GM10248 (cell line): Measurements from ENCODE around the gene AGPAT2.

ENCODE experiments used
- CTCF ChIA-PET: fragments of 300-600 bp; sonication (Branson Sonifier 250); formaldehyde crosslinking; extraction: SDS; loops from one replicate; lab custom pipeline; 2021; ENCODE audit warnings: antibody characterized with exemption; lab: Yijun Ruan, JAX
- POLR2A ChIA-PET: fragments of 350-650 bp; sonication (Branson Sonifier 250); formaldehyde crosslinking; extraction: SDS; loops from one replicate; lab custom pipeline; 2020; ENCODE audit warnings: antibody characterized with exemption; lab: Yijun Ruan, JAX
- DNase-seq: peaks from one replicate; pipeline ENCODE4 v3.0.0; 2012; ENCODE audit errors: extremely low spot score
- TF ChIP-seq, protein P1 (sequence below): IDR thresholded peaks from 2 replicates; pipeline ENCODE4 v1.5.1; 2012; ENCODE audit warnings: mild to moderate bottlenecking, low read depth; ENCODE audit errors: extremely low read depth, missing control alignments, control extremely low read depth

Gene AGPAT2

DNA sequence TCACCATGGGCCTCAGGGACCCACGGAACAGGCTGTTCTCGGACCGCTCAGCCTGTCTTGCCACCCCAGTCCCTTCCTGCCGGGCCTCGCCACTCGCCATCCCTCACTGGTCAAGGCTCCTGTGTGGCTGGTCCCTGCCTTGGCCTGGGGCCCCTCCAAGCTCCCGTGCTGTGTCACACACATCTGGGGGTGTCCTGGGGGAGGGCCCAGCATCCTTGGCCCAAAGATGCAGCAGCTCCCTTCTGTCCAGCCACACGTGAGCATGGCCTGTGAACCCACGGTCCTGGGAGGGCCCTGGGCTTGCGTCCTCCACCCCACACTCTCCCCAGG, 25.0 kb downstream of the AGPAT2 start:
- no peak for DNase-seq
- ChIA-PET CTCF (interaction anchor here (3.2 kb wide), 1 partner anchor 10 kb away, joined by 16 read pairs; no protein-coding TSS in a partner anchor), POLR2A (no interaction called here)
- TF ChIP-seq, protein P1, sequence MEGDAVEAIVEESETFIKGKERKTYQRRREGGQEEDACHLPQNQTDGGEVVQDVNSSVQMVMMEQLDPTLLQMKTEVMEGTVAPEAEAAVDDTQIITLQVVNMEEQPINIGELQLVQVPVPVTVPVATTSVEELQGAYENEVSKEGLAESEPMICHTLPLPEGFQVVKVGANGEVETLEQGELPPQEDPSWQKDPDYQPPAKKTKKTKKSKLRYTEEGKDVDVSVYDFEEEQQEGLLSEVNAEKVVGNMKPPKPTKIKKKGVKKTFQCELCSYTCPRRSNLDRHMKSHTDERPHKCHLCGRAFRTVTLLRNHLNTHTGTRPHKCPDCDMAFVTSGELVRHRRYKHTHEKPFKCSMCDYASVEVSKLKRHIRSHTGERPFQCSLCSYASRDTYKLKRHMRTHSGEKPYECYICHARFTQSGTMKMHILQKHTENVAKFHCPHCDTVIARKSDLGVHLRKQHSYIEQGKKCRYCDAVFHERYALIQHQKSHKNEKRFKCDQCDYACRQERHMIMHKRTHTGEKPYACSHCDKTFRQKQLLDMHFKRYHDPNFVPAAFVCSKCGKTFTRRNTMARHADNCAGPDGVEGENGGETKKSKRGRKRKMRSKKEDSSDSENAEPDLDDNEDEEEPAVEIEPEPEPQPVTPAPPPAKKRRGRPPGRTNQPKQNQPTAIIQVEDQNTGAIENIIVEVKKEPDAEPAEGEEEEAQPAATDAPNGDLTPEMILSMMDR = no peak

DNA sequence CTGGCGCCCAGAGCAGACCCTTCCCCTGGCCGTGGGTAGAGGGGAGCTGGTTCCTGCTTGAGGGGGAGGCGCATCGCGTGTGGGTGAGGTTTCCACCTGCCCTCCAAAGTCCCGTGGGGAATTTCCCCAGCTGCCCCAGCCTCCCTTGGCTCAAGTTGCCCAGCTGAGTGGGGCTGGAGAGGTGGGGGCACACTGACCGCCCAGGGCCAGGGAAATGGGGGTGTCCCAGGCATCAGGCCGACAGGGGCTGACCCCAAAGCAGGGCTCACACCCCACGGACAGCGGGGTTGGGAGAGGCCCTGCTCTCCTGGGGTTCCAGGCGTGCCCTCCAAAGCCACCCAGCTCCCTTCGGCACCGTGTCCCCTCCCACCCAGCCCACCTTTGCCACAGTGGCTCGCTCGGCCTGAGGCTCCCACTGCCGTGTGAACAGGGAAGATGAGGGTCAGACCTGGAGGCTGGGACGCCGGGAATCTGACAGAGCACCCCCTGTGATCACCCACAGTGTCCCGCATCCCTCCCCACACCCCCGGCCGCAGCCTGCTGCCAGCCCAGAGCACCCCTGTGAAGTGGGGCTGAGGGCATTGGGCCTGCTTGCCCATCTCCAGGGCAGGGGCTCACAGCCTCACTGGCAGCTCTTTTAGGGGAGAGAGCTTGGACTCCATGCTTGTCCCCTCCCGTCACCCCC, 25.5 kb downstream of the AGPAT2 start:
- DNase-seq = no peak
- ChIA-PET POLR2A (no interaction called here), CTCF (interaction anchor here (3.2 kb wide), 1 partner anchor 10 kb away, joined by 16 read pairs; no protein-coding TSS in a partner anchor)
- TF ChIP-seq, protein P1 = no peak

DNA sequence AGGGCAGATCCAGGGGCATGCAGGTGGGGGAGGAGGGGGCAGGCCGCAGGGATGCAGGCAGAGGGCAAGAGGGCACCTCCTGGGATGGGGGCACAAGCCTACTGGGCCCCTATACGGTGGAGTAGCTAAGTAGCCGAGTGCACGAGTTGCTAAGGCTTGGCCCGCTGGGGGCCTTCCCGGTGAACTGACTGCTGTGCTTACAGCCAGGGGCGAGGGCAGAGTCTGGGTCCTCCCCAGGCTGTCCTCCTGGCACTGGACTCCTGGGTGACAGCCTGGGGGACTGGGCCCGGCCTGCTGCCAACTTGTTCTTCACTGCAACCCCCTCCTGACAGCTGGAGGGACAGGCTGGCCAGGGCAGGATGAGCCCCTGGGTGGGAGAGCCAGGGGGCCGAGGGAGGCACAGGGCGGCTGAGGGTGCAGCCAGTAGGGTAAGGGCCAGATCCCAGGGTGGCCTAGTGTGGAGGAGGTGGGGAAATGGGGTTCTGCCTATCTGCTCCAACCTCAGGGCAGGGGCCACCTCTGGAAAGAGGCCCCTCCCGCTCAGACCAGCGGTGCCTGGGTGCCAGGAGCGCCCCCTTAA, 26.2 kb downstream of the AGPAT2 start:
- TF ChIP-seq, protein P1 = no peak
- ChIA-PET CTCF (interaction anchor here (3.2 kb wide), 1 partner anchor 11 kb away, joined by 16 read pairs; no protein-coding TSS in a partner anchor), POLR2A (no interaction called here)
- no peak for DNase-seq

DNA sequence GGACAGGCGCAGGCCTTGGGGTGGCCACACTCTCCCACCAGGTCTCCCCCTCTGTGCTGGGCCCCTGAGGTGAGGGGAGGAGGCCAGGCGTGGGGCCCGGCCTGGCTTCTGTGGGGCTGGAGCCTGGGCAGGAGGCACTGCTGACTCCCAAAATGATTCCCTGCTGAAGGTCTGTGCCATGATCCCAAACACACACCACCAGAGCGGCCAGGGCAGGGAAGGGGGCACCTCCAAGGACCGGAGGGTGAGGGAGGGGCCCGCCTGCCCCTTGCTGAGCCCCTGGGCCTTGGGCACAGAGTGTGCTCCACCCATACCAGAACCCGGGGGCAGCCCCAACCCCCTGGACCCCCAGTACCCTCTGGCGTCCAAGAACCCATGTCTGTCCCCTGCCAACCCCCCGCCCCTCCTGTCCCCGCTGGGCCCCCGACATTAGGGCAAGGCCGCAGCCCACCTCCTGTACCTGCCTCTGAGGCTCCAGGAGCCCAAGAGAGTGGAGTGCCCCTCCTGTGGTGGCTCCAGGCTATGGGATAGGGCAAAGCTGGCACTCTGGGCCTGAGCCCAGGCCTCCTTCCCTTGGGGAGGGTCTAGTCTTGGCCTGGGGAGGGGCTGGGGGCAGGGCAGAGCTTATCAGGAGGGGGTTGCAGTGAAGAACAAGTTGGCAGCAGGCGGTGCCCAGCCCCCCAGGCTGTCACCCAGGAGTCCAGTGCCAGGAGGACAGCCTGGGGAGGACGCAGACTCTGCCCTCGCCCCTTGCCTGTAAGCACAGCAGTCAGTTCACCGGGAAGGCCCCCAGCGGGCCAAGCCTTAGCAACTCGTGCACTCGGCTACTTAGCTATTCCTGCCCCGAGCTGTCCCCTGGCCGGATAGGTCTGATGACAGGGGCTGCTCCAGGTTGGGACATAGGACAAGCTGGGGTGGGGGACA, 27.1 kb downstream of the AGPAT2 start:
- CTCF ChIA-PET = interaction anchor here (3.2 kb wide), 1 partner anchor 12 kb away, joined by 16 read pairs; no protein-coding TSS in a partner anchor
- POLR2A ChIA-PET = no interaction called here
- TF ChIP-seq, protein P1 = no peak
- DNase-seq = no peak

DNA sequence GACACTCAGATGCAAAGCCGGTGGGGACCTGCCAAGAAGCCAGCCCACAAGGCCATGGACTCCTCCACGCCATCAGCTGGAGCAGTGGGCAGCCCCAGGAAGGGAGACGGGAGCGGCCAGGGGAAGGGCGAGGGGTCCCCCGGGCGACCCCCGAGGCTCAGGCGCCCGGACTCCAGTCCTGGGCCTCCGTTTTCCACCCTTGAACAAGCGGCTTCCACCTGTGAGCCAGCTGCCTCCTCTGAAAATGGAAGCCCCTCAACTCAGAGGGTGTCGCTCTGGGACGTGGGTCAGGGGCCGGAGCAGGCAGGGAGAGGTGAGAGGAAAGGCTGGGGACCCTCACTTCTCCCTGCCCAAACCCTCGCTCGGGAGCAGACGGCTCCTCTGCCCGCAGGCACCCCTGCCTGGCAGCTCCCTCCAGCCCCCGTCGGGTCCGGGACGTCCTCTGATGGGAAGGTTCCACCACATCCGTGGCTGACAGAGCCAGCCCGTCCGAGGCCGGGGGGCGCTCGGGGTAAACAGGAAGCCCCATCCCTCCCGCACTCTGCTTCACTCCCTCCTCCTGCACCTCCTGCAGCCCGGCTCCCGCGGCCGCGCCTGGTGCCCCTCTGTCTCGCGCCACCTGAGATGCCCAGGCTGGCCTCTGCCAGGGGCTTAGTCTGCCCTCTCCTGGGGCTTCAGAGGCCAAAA, 28.3 kb downstream of the AGPAT2 start:
- ChIA-PET POLR2A (no interaction called here), CTCF (no interaction called here)
- no peak for DNase-seq
- TF ChIP-seq, protein P1 = no peak
